Stimulated activated CD4-positive, alpha-beta T cell treated with anti-CD3 and anti-CD28 coated beads, Interleukin-1b, Interleukin-23, amount 100 ng/mL, for 1 hour (primary cell): Measurements from ENCODE around the gene MT2A.
A peak's percentile ranks its signal among the peaks of the same experiment; 100 is the strongest.
"Not testable (repeated sequence)": the region's sequence is repeated elsewhere in the genome, so short reads cannot be mapped to it uniquely, and the experiment has no call there.

Source experiments
- DNase-seq, 2 donors: peaks; one replicate each; pipeline ENCODE4 v3.0.0-alpha.2; 2020; ENCODE audit warnings: low read depth in 2 of 2

MT2A gene

GRCh38 chr16:56620339-56620897 is 12.0 kb downstream of the MT2A start:
- DNase-seq: no peak

GRCh38 chr16:56621665-56622445 is 13.5 kb downstream of the MT2A start:
- not testable (repeated sequence) for DNase-seq

- DNase-seq: not testable (repeated sequence)
Observed at GRCh38 chr16:56623184-56623583, 14.8 kb downstream of the MT2A start.

GRCh38 chr16:56623637-56624036 is 15.3 kb downstream of the MT2A start:
- no peak for DNase-seq

GRCh38 chr16:56625140-56625942 is 17.0 kb downstream of the MT2A start, which contains the start of gene MT1E:
Gene MT1E (plus strand): TSS chr16:56625781. CDS start chr16:56625852, 71 bp downstream.
- DNase-seq: peak in 1 of 2 donors; percentile 38

GRCh38 chr16:56625943-56626654 is 17.7 kb downstream of the MT2A start:
- DNase-seq: no peak

- DNase-seq: no peak
Observed at GRCh38 chr16:56626685-56627084, 18.3 kb downstream of the MT2A start.

- no peak for DNase-seq
Observed at GRCh38 chr16:56628486-56629350, 20.3 kb downstream of the MT2A start.

GRCh38 chr16:56629531-56629930 is 21.1 kb downstream of the MT2A start:
- DNase-seq: no peak

GRCh38 chr16:56630134-56630533 is 21.8 kb downstream of the MT2A start:
- no peak for DNase-seq

GRCh38 chr16:56631197-56631596 is 22.8 kb downstream of the MT2A start:
- no peak for DNase-seq

GRCh38 chr16:56631832-56632155 is 23.4 kb downstream of the MT2A start:
- no peak for DNase-seq

- no peak for DNase-seq
Observed at GRCh38 chr16:56632156-56632847, 23.9 kb downstream of the MT2A start, which contains the start of gene MT1M. Gene MT1M (plus strand): TSS chr16:56632659. CDS start chr16:56632732, 73 bp downstream.

- DNase-seq: no peak
Observed at GRCh38 chr16:56632848-56633365, 24.5 kb downstream of the MT2A start.

- no peak for DNase-seq
Observed at GRCh38 chr16:56633535-56633934, 25.2 kb downstream of the MT2A start.

GRCh38 chr16:56634715-56635440 is 26.5 kb downstream of the MT2A start:
- DNase-seq: no peak

- DNase-seq: no peak
Observed at GRCh38 chr16:56635441-56635967, 27.1 kb downstream of the MT2A start.

- DNase-seq: no peak
Observed at GRCh38 chr16:56636616-56637413, 28.4 kb downstream of the MT2A start.
